Liver (tissue), 9 donors: ENCODE results near the gene GARIN5B. TPM values are rescaled to one million over a fixed set of nuclear protein-coding genes. Genes with fewer than 3 reads are reported as not detected.

ENCODE experiments used
- DNase-seq: peaks from one replicate; pipeline ENCODE4 v3.0.0-alpha.2; 2017; ENCODE audit warnings: low spot score
- H3K27ac ChIP-seq, 2 donors: one replicate each; pipeline ENCODE4 v1.7.0; 2013; ENCODE audit warnings: inconsistent platforms in 2 of 2, low read length in 2 of 2, control low read depth in 1 of 2, low read depth in 1 of 2, mild to moderate bottlenecking in 1 of 2
- H3K27me3 ChIP-seq, 4 donors: one replicate each; pipeline versions ENCODE4 v1.6.1 to v1.7.0; 2013; ENCODE audit warnings: low read length in 3 of 4, inconsistent platforms in 1 of 4, mild to moderate bottlenecking in 1 of 4, moderate library complexity in 1 of 4; ENCODE audit not compliant: control insufficient read depth in 4 of 4, insufficient read depth in 4 of 4
- H3K36me3 ChIP-seq, 4 donors: one replicate each; pipeline versions ENCODE4 v1.6.1 to v1.7.0; 2013; ENCODE audit warnings: low read length in 3 of 4, mild to moderate bottlenecking in 3 of 4, low read depth in 1 of 4, moderate library complexity in 1 of 4; ENCODE audit not compliant: control insufficient read depth in 4 of 4, insufficient read depth in 3 of 4
- H3K4me1 ChIP-seq, 4 donors: one replicate each; pipeline versions ENCODE4 v1.6.1 to v1.7.0; 2013; ENCODE audit warnings: low read length in 3 of 4, mild to moderate bottlenecking in 3 of 4, moderate library complexity in 1 of 4; ENCODE audit not compliant: control insufficient read depth in 4 of 4, insufficient read depth in 4 of 4
- H3K4me3 ChIP-seq, 3 donors: one replicate each; pipeline versions ENCODE4 v1.6.1 to v1.7.0; 2013; ENCODE audit warnings: low read length in 3 of 3, control low read depth in 1 of 3, low read depth in 1 of 3, mild to moderate bottlenecking in 1 of 3
- H3K9ac ChIP-seq, 2 donors: one replicate each; pipeline ENCODE4 v1.7.0; 2013; ENCODE audit warnings: low read length in 2 of 2, mild to moderate bottlenecking in 2 of 2, moderate library complexity in 2 of 2, control low read depth in 1 of 2, low read depth in 1 of 2
- H3K9me3 ChIP-seq, 4 donors: one replicate each; pipeline versions ENCODE4 v1.6.1 to v1.7.0; 2013; ENCODE audit warnings: low read length in 3 of 4; ENCODE audit not compliant: control insufficient read depth in 4 of 4
- ATF3 ChIP-seq: IDR thresholded peaks from 2 replicates; pipeline ENCODE4 v1.6.1; 2016; ENCODE audit warnings: antibody characterized with exemption
- CTCF ChIP-seq: fragments of 150-350 bp; IDR thresholded peaks from 2 replicates; pipeline ENCODE4 v1.5.1; 2017; ENCODE audit warnings: improper control_type of control experiment, low read depth, low read length; ENCODE audit not compliant: missing input control
- EGR1 ChIP-seq, 2 donors: IDR thresholded peaks; 2 replicates each; pipeline ENCODE4 v1.6.1; 2016 to 2018; ENCODE audit warnings: antibody characterized with exemption in 2 of 2, low read depth in 2 of 2
- FOXA1 ChIP-seq: IDR thresholded peaks from 2 replicates; pipeline ENCODE4 v1.6.1; 2016; ENCODE audit warnings: antibody characterized with exemption
- FOXA2 ChIP-seq: IDR thresholded peaks from 2 replicates; pipeline ENCODE4 v1.6.1; 2016; ENCODE audit warnings: antibody characterized with exemption
- GABPA ChIP-seq, 2 donors: IDR thresholded peaks in 1 of 2; conservative IDR thresholded peaks in 1 of 2; 2 replicates each; pipeline ENCODE4 v1.6.1; 2016; ENCODE audit warnings: antibody characterized with exemption in 2 of 2, mild to moderate bottlenecking in 1 of 2, moderate library complexity in 1 of 2
- HNF4A ChIP-seq, 2 donors: conservative IDR thresholded peaks; 2 replicates each; pipeline ENCODE4 v1.6.1; 2016; ENCODE audit warnings: antibody characterized with exemption in 2 of 2, mild to moderate bottlenecking in 2 of 2
- HNF4G ChIP-seq: IDR thresholded peaks from 2 replicates; pipeline ENCODE4 v1.6.1; 2016; ENCODE audit warnings: antibody characterized with exemption
- JUND ChIP-seq, 2 donors: IDR thresholded peaks; 2 replicates each; pipeline ENCODE4 v1.6.1; 2016; ENCODE audit warnings: antibody characterized with exemption in 2 of 2
- MAX ChIP-seq: IDR thresholded peaks from 2 replicates; pipeline ENCODE4 v1.6.1; 2016; ENCODE audit warnings: antibody characterized with exemption
- NR2F2 ChIP-seq: IDR thresholded peaks from 2 replicates; pipeline ENCODE4 v1.6.1; 2016; ENCODE audit warnings: antibody characterized with exemption
- RAD21 ChIP-seq, 2 donors: IDR thresholded peaks; 2 replicates each; pipeline ENCODE4 v1.6.1; 2016; ENCODE audit warnings: antibody characterized with exemption in 2 of 2, mild to moderate bottlenecking in 2 of 2
- REST ChIP-seq: IDR thresholded peaks from 2 replicates; pipeline ENCODE4 v1.6.1; 2016; ENCODE audit warnings: antibody characterized with exemption, mild to moderate bottlenecking
- RXRA ChIP-seq, 2 donors: IDR thresholded peaks; 2 replicates each; pipeline ENCODE4 v1.6.1; 2017 to 2018; ENCODE audit warnings: antibody characterized with exemption in 2 of 2, mild to moderate bottlenecking in 1 of 2
- SP1 ChIP-seq: IDR thresholded peaks from 2 replicates; pipeline ENCODE4 v1.6.1; 2018; ENCODE audit warnings: antibody characterized with exemption, mild to moderate bottlenecking
- TAF1 ChIP-seq: conservative IDR thresholded peaks from 2 replicates; pipeline ENCODE4 v1.6.1; 2016; ENCODE audit warnings: antibody characterized with exemption, mild to moderate bottlenecking
- YY1 ChIP-seq: IDR thresholded peaks from 2 replicates; pipeline ENCODE4 v1.6.1; 2016; ENCODE audit warnings: antibody characterized with exemption, mild to moderate bottlenecking
- ZBTB33 ChIP-seq: IDR thresholded peaks from 2 replicates; pipeline ENCODE4 v1.6.1; 2016; ENCODE audit warnings: antibody characterized with exemption
- WGBS: extraction: QIAGEN DNeasy Blood & Tissue Kit; methylation state at CpG from one replicate; pipeline ENCODE4 v1.1.7; 2013; 5-methylcytosine and 5-hydroxymethylcytosine counted together
- polyA plus RNA-seq, 2 donors: library from polyadenylated mRNA; stranded (reverse) in 1 of 2; unstranded in 1 of 2; fragments of 200-250 nt in 1 of 2; fragments of >200 nt in 1 of 2; fragmentation: Nextera tagmentation in 1 of 2; extraction: Ambion mirVana in 1 of 2; gene quantifications; one replicate each; pipeline versions ENCODE4 v1.2.1 to v1.2.3, GENCODE V29; 2013 to 2015
- total RNA-seq, 2 donors: library from RNA; depleted of rRNA; stranded (reverse); fragments of >200 nt; gene quantifications; one replicate each; pipeline ENCODE4 v1.2.3, GENCODE V29; 2014
- donor health status: healthy.
- donor health status: healthy.
- donor health status: healthy.
- donor health status: healthy.
- donor health status: healthy.

The GARIN5B gene
- total and polyA plus RNA-seq, 4 donors, result not detected

GRCh38 chr19:55358943-55359908 lies 3.8 kb downstream of the GARIN5B start:
- TF ChIP-seq HNF4G, result no peak
- no peak for TF ChIP-seq JUND (IDR thresholded peaks at IDR 0.05)
- no peak for TF ChIP-seq FOXA1
- no peaks in the 10 kb centered on the region for H3K4me1 ChIP-seq

GRCh38 chr19:55358493-55358892 lies 4.6 kb downstream of the GARIN5B start:
- no peak overlapping the region for H3K4me3 ChIP-seq
- H3K36me3 ChIP-seq, result no peaks in the 10 kb centered on the region
- H3K4me1 ChIP-seq, result peaks cover 0 to 4% (median under 1%) of the 10 kb centered on the region in 4 donors
- no peak overlapping the region for H3K27ac ChIP-seq
- H3K9ac ChIP-seq, result no peak overlapping the region
- peaks cover 0 to 4% (median 0%) of the 10 kb centered on the region in 4 donors for H3K27me3 ChIP-seq
- DNase-seq, result no peak
- WGBS, result 87% methylated on average over 19 of the region's 19 CpGs
- TF ChIP-seq ZBTB33, result no peak
- TF ChIP-seq RAD21 (IDR thresholded peaks at IDR 0.05), result no peak
- no peak for TF ChIP-seq YY1
- no peak for TF ChIP-seq TAF1
- TF ChIP-seq FOXA2, result no peak
- TF ChIP-seq JUND (IDR thresholded peaks at IDR 0.05), result no peak
- no peak for TF ChIP-seq HNF4G
- TF ChIP-seq NR2F2, result no peak
- no peak for TF ChIP-seq REST
- TF ChIP-seq GABPA (IDR thresholded peaks at IDR 0.05 in 1 of 2, conservative IDR thresholded peaks at IDR 0.05 in 1 of 2), result no peak
- TF ChIP-seq HNF4A (conservative IDR thresholded peaks at IDR 0.05), result no peak
- no peak for TF ChIP-seq SP1
- TF ChIP-seq EGR1 (IDR thresholded peaks at IDR 0.05; ENCODE audit: low read depth in 2 of 2), result no peak
- TF ChIP-seq ATF3, result no peak
- no peak for TF ChIP-seq RXRA (IDR thresholded peaks at IDR 0.05)
- TF ChIP-seq FOXA1, result no peak
- TF ChIP-seq CTCF, result no peak
- TF ChIP-seq MAX, result no peak
- H3K9me3 ChIP-seq, result no peaks in the 10 kb centered on the region

More at GRCh38 chr19:55358943-55359908, 3.8 kb downstream of the GARIN5B start:
- Histone ChIP-seq H3K36me3 (no peaks in the 10 kb centered on the region), H3K9ac (no peak overlapping the region), H3K27ac (no peak overlapping the region), H3K9me3 (no peaks in the 10 kb centered on the region), H3K27me3 (peaks cover 0 to 3% (median 0%) of the 10 kb centered on the region in 4 donors), H3K4me3 (no peak overlapping the region)
- WGBS, result 80% methylated on average over 32 of the region's 32 CpGs
- no peak for DNase-seq
